GM23338 (cell line): ENCODE results near the gene TRAF4.

ENCODE experiments used
- JUNB ChIP-seq: IDR thresholded peaks from one replicate; pipeline ENCODE4 v1.6.1; 2016; ENCODE audit warnings: antibody characterized with exemption; ENCODE audit not compliant: unreplicated experiment
- TF ChIP-seq, protein P1 (sequence below), 2 experiments: fragments of 200-600 bp in 1 of 2; sonication (generic) in 1 of 2; conservative IDR thresholded peaks; 2 replicates each; pipeline versions ENCODE4 v1.5.1 to v1.6.1; 2016 to 2017; ENCODE audit warnings: antibody characterized with exemption in 2 of 2, low read depth in 2 of 2, mild to moderate bottlenecking in 2 of 2, moderate library complexity in 1 of 2

GRCh38 chr17:28763804-28764266 is 20.0 kb downstream of the TRAF4 start:
- TF ChIP-seq, protein P1, sequence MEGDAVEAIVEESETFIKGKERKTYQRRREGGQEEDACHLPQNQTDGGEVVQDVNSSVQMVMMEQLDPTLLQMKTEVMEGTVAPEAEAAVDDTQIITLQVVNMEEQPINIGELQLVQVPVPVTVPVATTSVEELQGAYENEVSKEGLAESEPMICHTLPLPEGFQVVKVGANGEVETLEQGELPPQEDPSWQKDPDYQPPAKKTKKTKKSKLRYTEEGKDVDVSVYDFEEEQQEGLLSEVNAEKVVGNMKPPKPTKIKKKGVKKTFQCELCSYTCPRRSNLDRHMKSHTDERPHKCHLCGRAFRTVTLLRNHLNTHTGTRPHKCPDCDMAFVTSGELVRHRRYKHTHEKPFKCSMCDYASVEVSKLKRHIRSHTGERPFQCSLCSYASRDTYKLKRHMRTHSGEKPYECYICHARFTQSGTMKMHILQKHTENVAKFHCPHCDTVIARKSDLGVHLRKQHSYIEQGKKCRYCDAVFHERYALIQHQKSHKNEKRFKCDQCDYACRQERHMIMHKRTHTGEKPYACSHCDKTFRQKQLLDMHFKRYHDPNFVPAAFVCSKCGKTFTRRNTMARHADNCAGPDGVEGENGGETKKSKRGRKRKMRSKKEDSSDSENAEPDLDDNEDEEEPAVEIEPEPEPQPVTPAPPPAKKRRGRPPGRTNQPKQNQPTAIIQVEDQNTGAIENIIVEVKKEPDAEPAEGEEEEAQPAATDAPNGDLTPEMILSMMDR (conservative IDR thresholded peaks at IDR 0.05; ENCODE audit: low read depth in 2 of 2) = peak; percentile 77 to 98
- TF ChIP-seq JUNB = no peak
